GM19099 (cell line): ENCODE results near the gene PASK.

Experiments
- POLR2A ChIP-seq: IDR thresholded peaks from 3 replicates; pipeline ENCODE4 v1.6.1; 2011; ENCODE audit warnings: low read depth; ENCODE audit not compliant: insufficient read length; ENCODE audit errors: extremely low read depth

PASK gene

GRCh38 chr2:241109210-241110088 lies 39.8 kb downstream of the PASK start:
- no peak for TF ChIP-seq POLR2A

GRCh38 chr2:241108271-241109209 lies 40.7 kb downstream of the PASK start:
- no peak for TF ChIP-seq POLR2A

- TF ChIP-seq POLR2A: no peak
Measured at GRCh38 chr2:241107031-241107783, 42.1 kb downstream of the PASK start.

GRCh38 chr2:241105641-241106040 lies 43.6 kb downstream of the PASK start:
- no peak for TF ChIP-seq POLR2A

GRCh38 chr2:241103176-241103595 lies 46.1 kb downstream of the PASK start:
- no peak for TF ChIP-seq POLR2A

GRCh38 chr2:241102239-241102803 lies 47.0 kb downstream of the PASK start, which contains the start of gene MTERF4:
Gene MTERF4, minus strand, starts transcription at chr2:241102287. Its CDS starts 14 bp downstream, at chr2:241102273.
- peak; percentile 90 for TF ChIP-seq POLR2A

GRCh38 chr2:241099246-241099645 lies 50.0 kb downstream of the PASK start:
- TF ChIP-seq POLR2A: no peak

- no peak for TF ChIP-seq POLR2A
Measured at GRCh38 chr2:241096979-241097378, 52.3 kb downstream of the PASK start.

- TF ChIP-seq POLR2A: no peak
Measured at GRCh38 chr2:241095594-241096290, 53.5 kb downstream of the PASK start.

- no peak for TF ChIP-seq POLR2A
Measured at GRCh38 chr2:241094924-241095420, 54.3 kb downstream of the PASK start.

- no peak for TF ChIP-seq POLR2A
Measured at GRCh38 chr2:241094172-241094571, 55.1 kb downstream of the PASK start.

GRCh38 chr2:241092677-241093076 lies 56.6 kb downstream of the PASK start:
- TF ChIP-seq POLR2A: no peak

- TF ChIP-seq POLR2A: no peak
Measured at GRCh38 chr2:241091734-241092445, 57.4 kb downstream of the PASK start.
